Sigmoid colon (tissue), 7 donors: ENCODE data around the gene MTSS2. TPM values are rescaled to one million over a fixed set of nuclear protein-coding genes. Genes with fewer than 3 reads are reported as not detected.
A peak's percentile ranks its signal among the peaks of the same experiment; 100 is the strongest.

Experiments
- DNase-seq: peaks from one replicate; pipeline ENCODE4 v3.0.0-alpha.2; 2019
- H3K27ac ChIP-seq, 4 donors: fragments of 200-600 bp; sonication (generic); one replicate each; pipeline ENCODE4 v1.5.1; 2016 to 2019; ENCODE audit warnings: mild to moderate bottlenecking in 1 of 4
- H3K27me3 ChIP-seq, 3 donors: fragments of 200-600 bp; sonication (generic); one replicate each; pipeline ENCODE4 v1.5.1; 2019; ENCODE audit warnings: mild to moderate bottlenecking in 1 of 3
- H3K36me3 ChIP-seq, 4 donors: fragments of 200-600 bp; sonication (generic); one replicate each; pipeline ENCODE4 v1.5.1; 2016 to 2019
- H3K4me1 ChIP-seq, 4 donors: fragments of 200-600 bp; sonication (generic); one replicate each; pipeline ENCODE4 v1.5.1; 2017 to 2019
- H3K4me3 ChIP-seq, 4 donors: fragments of 200-600 bp; sonication (generic); one replicate each; pipeline ENCODE4 v1.5.1; 2017 to 2019; ENCODE audit warnings: mild to moderate bottlenecking in 2 of 4, moderate library complexity in 1 of 4
- H3K9me3 ChIP-seq, 4 donors: fragments of 200-600 bp in 3 of 4; sonication (generic) in 3 of 4; one replicate each; pipeline versions ENCODE4 v1.5.1 to v1.6.1; 2013 to 2019
- CTCF ChIP-seq, 4 experiments: fragments of 450-650 bp in 3 of 4; fragments of 200-600 bp in 1 of 4; IDR thresholded peaks; one replicate each; pipeline ENCODE4 v1.5.1; 2016 to 2019; ENCODE audit warnings: antibody characterized with exemption in 4 of 4, mild to moderate bottlenecking in 3 of 4, moderate library complexity in 2 of 4
- EP300 ChIP-seq, 4 donors: sonication (generic); formaldehyde crosslinking; IDR thresholded peaks; one replicate each; pipeline ENCODE4 v1.6.1; 2017; ENCODE audit warnings: antibody characterized with exemption in 4 of 4
- POLR2A ChIP-seq, 2 donors: fragments of 450-650 bp; IDR thresholded peaks; one replicate each; pipeline ENCODE4 v1.6.1; 2016; ENCODE audit warnings: antibody characterized with exemption in 2 of 2, mild to moderate bottlenecking in 2 of 2, moderate library complexity in 2 of 2
- POLR2AphosphoS5 ChIP-seq, 4 donors: sonication (generic); formaldehyde crosslinking; IDR thresholded peaks; one replicate each; pipeline ENCODE4 v1.6.1; 2017; ENCODE audit warnings: antibody characterized with exemption in 4 of 4
- whole genome bisulfite sequencing, 2 donors: extraction: QIAGEN DNeasy Blood & Tissue Kit; methylation state at CpG; one replicate each; pipeline ENCODE4 v1.1.7; 2013; 5-methylcytosine and 5-hydroxymethylcytosine counted together
- intact Hi-C: fragments of 100-400 bp; cut with DNase I; formaldehyde crosslinking; loops from one replicate; pipeline ENCODE4 v1.15.1; 2023
- polyA plus RNA-seq, 3 donors: library from polyadenylated mRNA; stranded (reverse); fragments of 200-250 nt; gene quantifications; one replicate each; pipeline ENCODE4 v1.2.3, GENCODE V29; 2013
- total RNA-seq, 4 donors: library from RNA; depleted of rRNA; stranded (reverse); fragments of >200 nt; gene quantifications; one replicate each; pipeline ENCODE4 v1.1.0, GENCODE V29; 2016
- donor health status: healthy with polysubstance abuse.
- donor health status: Bipolar disorder and iron deficiency.
- donor health status: healthy.

MTSS2 gene
- total and polyA plus RNA-seq, 7 donors: 5.4 to 100.0 (median 36.4) TPM

- TF ChIP-seq EP300 (IDR thresholded peaks at IDR 0.05) (no peak), POLR2AphosphoS5 (IDR thresholded peaks at IDR 0.05) (peak in 2 of 4 donors; percentile 35 to 46), CTCF (IDR thresholded peaks at IDR 0.05) (no peak), POLR2A (IDR thresholded peaks at IDR 0.05) (no peak)
- H3K9me3 ChIP-seq: no peaks in the 10 kb centered on the region
- H3K36me3 ChIP-seq: peaks cover 21 to 24% (median 22%) of the 10 kb centered on the region in 4 donors
- H3K4me3 ChIP-seq: no peak overlapping the region
- H3K27me3 ChIP-seq: no peaks in the 10 kb centered on the region
- intact Hi-C loops: loop anchor here (10.0 kb wide), 1 partner anchor 285 kb away; no protein-coding TSS in a partner anchor
- DNase-seq: peak; percentile 60
- H3K27ac ChIP-seq: peak overlapping the region in 3 of 4 donors; percentile 7 to 77 (median 75)
- 80 to 82% methylated on average over 16 of the region's 16 CpGs for WGBS, 2 donors
- H3K4me1 ChIP-seq: peaks cover 0 to 36% (median 28%) of the 10 kb centered on the region in 4 donors
These were observed 25.7 kb downstream of the MTSS2 start for GRCh38 chr16:70659953-70660671.

- intact Hi-C loops: loop anchor here (10.0 kb wide), 1 partner anchor 285 kb away; no protein-coding TSS in a partner anchor
- peaks cover 0 to 37% (median 28%) of the 10 kb centered on the region in 4 donors for H3K4me1 ChIP-seq
- no peaks in the 10 kb centered on the region for H3K9me3 ChIP-seq
- 83 to 91% methylated on average over 12 of the region's 12 CpGs for WGBS, 2 donors
- no peaks in the 10 kb centered on the region for H3K27me3 ChIP-seq
- H3K27ac ChIP-seq: no peak overlapping the region
- H3K36me3 ChIP-seq: peaks cover 15 to 19% (median 16%) of the 10 kb centered on the region in 4 donors
- no peak overlapping the region for H3K4me3 ChIP-seq
- DNase-seq: peak; percentile 63
- no peak for TF ChIP-seq CTCF (IDR thresholded peaks at IDR 0.05)
- TF ChIP-seq EP300 (IDR thresholded peaks at IDR 0.05): no peak
- TF ChIP-seq POLR2A (IDR thresholded peaks at IDR 0.05): no peak
- TF ChIP-seq POLR2AphosphoS5 (IDR thresholded peaks at IDR 0.05): no peak
These were observed 26.3 kb downstream of the MTSS2 start for GRCh38 chr16:70659546-70659945.

GRCh38 chr16:70658921-70659320 is 26.9 kb downstream of the MTSS2 start:
- Histone ChIP-seq H3K27me3 (no peaks in the 10 kb centered on the region), H3K27ac (no peak overlapping the region), H3K9me3 (no peaks in the 10 kb centered on the region), H3K4me1 (peaks cover 0 to 43% (median 34%) of the 10 kb centered on the region in 4 donors), H3K4me3 (no peak overlapping the region), H3K36me3 (peaks cover 9 to 12% (median 10%) of the 10 kb centered on the region in 4 donors)
- TF ChIP-seq POLR2A (IDR thresholded peaks at IDR 0.05) (no peak), EP300 (IDR thresholded peaks at IDR 0.05) (no peak), CTCF (IDR thresholded peaks at IDR 0.05) (no peak), POLR2AphosphoS5 (IDR thresholded peaks at IDR 0.05) (no peak)
- intact Hi-C loops: loop anchor here (10.0 kb wide), 1 partner anchor 284 kb away; no protein-coding TSS in a partner anchor
- WGBS, 2 donors: 80 to 86% methylated on average over 5 of the region's 5 CpGs
- DNase-seq: peak; percentile 38

DNA sequence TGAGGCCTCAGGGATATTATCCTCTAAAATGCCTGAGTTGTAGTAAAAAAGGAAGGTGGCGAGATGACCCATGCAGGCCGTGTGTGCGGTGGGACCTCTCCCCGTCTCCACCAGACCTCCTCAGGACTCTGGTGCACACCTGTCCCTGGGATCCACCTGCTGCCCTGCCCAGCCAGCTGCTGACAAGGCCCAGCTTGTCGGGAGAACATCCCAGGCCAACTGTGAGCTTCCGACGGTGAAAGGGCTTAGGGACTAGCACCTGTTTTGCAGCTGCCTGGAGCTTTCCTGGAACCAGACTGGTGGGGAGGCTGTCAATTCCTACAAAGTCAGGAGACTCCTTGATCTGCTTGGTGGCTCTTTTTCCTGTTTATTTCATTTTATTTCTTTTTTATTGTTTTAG is 27.9 kb downstream of the MTSS2 start:
- peaks cover 0 to 35% (median 26%) of the 10 kb centered on the region in 4 donors for H3K4me1 ChIP-seq
- H3K4me3 ChIP-seq: no peak overlapping the region
- TF ChIP-seq EP300 (IDR thresholded peaks at IDR 0.05) (no peak), POLR2A (IDR thresholded peaks at IDR 0.05) (no peak), CTCF (IDR thresholded peaks at IDR 0.05) (no peak), POLR2AphosphoS5 (IDR thresholded peaks at IDR 0.05) (no peak)
- H3K27ac ChIP-seq: no peak overlapping the region
- 68 to 83% methylated on average over 7 of the region's 7 CpGs for WGBS, 2 donors
- intact Hi-C loops: loop anchor here (10.0 kb wide), 1 partner anchor 283 kb away; no protein-coding TSS in a partner anchor
- no peaks in the 10 kb centered on the region for H3K9me3 ChIP-seq
- H3K36me3 ChIP-seq: peaks cover 0 to 3% (median under 1%) of the 10 kb centered on the region in 4 donors
- DNase-seq: peak; percentile 40
- H3K27me3 ChIP-seq: no peaks in the 10 kb centered on the region
